K562 (cell line): ENCODE data around the gene NPEPL1. TPM values are rescaled to one million over a fixed set of nuclear protein-coding genes. Genes with fewer than 3 reads are reported as not detected.

Experiments used
- CBX1 ChIP-seq: sonication (generic); IDR thresholded peaks from 2 replicates; pipeline ENCODE4 v1.6.1; 2016; ENCODE audit warnings: antibody characterized with exemption, low read depth, mild to moderate bottlenecking
- CEBPG ChIP-seq, 3 experiments: fragments of 200-800 bp in 1 of 3; sonication (Bioruptor generic) in 1 of 3; sonication (generic) in 1 of 3; formaldehyde crosslinking in 1 of 3; IDR thresholded peaks in 2 of 3; conservative IDR thresholded peaks in 1 of 3; 2 replicates each; pipeline versions ENCODE4 v1.6.1 to v1.8.0; 2016 to 2022; ENCODE audit warnings: missing compliant biosample characterization in 2 of 3, missing genetic modification characterization in 2 of 3, mild to moderate bottlenecking in 1 of 3, missing genetic modification reagents in 1 of 3
- HLTF ChIP-seq: fragments of 450-650 bp; IDR thresholded peaks from 2 replicates; pipeline ENCODE4 v1.6.1; 2016
- JUN ChIP-seq, 2 experiments: sonication (generic) in 1 of 2; formaldehyde crosslinking in 1 of 2; IDR thresholded peaks; 2 replicates each; pipeline versions ENCODE4 v1.6.1 to v1.8.0; 2012 to 2022; ENCODE audit warnings: borderline replicate concordance in 2 of 2, mild to moderate bottlenecking in 2 of 2, improper control_type of control experiment in 1 of 2, low read depth in 1 of 2, low read length in 1 of 2, missing genetic modification reagents in 1 of 2
- MEF2D ChIP-seq: conservative IDR thresholded peaks from 2 replicates; pipeline ENCODE4 v1.6.1; 2016; ENCODE audit warnings: low read depth, missing genetic modification characterization, missing compliant biosample characterization
- MTF1 ChIP-seq: fragments of 250-450 bp; sonication (Bioruptor Pico); IDR thresholded peaks from 2 replicates; pipeline ENCODE4 v1.9.0; 2021; ENCODE audit warnings: moderate library complexity, mild to moderate bottlenecking, inconsistent platforms, borderline replicate concordance
- NFRKB ChIP-seq: fragments of 450-650 bp; IDR thresholded peaks from 2 replicates; pipeline ENCODE4 v1.6.1; 2016; ENCODE audit warnings: low read depth
- PCBP1 ChIP-seq: fragments of 200-400 bp; formaldehyde crosslinking; IDR thresholded peaks from 2 replicates; pipeline ENCODE4 v1.6.1; 2018; ENCODE audit warnings: mild to moderate bottlenecking, low read depth, low read length; ENCODE audit not compliant: poor library complexity, severe bottlenecking
- PRMT5 ChIP-seq: sonication (generic); formaldehyde crosslinking; IDR thresholded peaks from 2 replicates; pipeline ENCODE4 v1.5.0; 2020; ENCODE audit warnings: missing genetic modification reagents
- RBM15 ChIP-seq: fragments of 200-400 bp; formaldehyde crosslinking; IDR thresholded peaks from 2 replicates; pipeline ENCODE4 v1.6.1; 2018; ENCODE audit warnings: mild to moderate bottlenecking, low read length, moderate library complexity; ENCODE audit not compliant: insufficient read depth
- SREBF1 ChIP-seq: fragments of 150-350 bp; IDR thresholded peaks from 2 replicates; pipeline ENCODE4 v1.6.1; 2014; ENCODE audit warnings: antibody characterized with exemption, low read depth, low read length, borderline replicate concordance
- STAT5B ChIP-seq: fragments of 250-450 bp; sonication (Bioruptor Pico); IDR thresholded peaks from 2 replicates; pipeline ENCODE4 v1.8.0; 2021; ENCODE audit warnings: mild to moderate bottlenecking, inconsistent platforms
- TAF15 ChIP-seq: fragments of 200-400 bp; formaldehyde crosslinking; IDR thresholded peaks from 2 replicates; pipeline ENCODE4 v1.6.1; 2017; ENCODE audit warnings: mild to moderate bottlenecking, low read depth, low read length, moderate library complexity
- TEAD4 ChIP-seq, 2 experiments: sonication (generic) in 1 of 2; formaldehyde crosslinking in 1 of 2; IDR thresholded peaks; 2 replicates each; pipeline versions ENCODE4 v1.6.1 to v1.8.0; 2012 to 2022; ENCODE audit warnings: borderline replicate concordance in 1 of 2, inconsistent platforms in 1 of 2, low read length in 1 of 2, mild to moderate bottlenecking in 1 of 2, missing genetic modification reagents in 1 of 2
- ZNF224 ChIP-seq: sonication (generic); formaldehyde crosslinking; IDR thresholded peaks from 2 replicates; pipeline ENCODE4 v1.8.0; 2022; ENCODE audit warnings: mild to moderate bottlenecking, missing genetic modification reagents
- ZNF507 ChIP-seq: conservative IDR thresholded peaks from 2 replicates; pipeline ENCODE4 v1.6.1; 2017; ENCODE audit warnings: missing genetic modification characterization, missing compliant biosample characterization
- polyA plus RNA-seq, 8 experiments: library from polyadenylated mRNA; depleted of rRNA in 4 of 8; stranded (reverse) in 5 of 8; unstranded in 3 of 8; fragments of >200 nt; fragmentation: Nextera tagmentation in 2 of 8; fragmentation: Illumina TruSeq in 1 of 8; extraction: Ambion mirVana in 2 of 8; extraction: Trizol in 1 of 8; gene quantifications; 2 replicates each; pipeline versions ENCODE4 v1.2.1 to v1.2.3, GENCODE V29; 2011 to 2014; ENCODE audit warnings: inconsistent platforms in 1 of 8, missing spikeins in 1 of 8
- total RNA-seq, 7 experiments: library from RNA; depleted of rRNA in 6 of 7; stranded (reverse); fragments of >200 nt in 6 of 7; fragmentation: Illumina TruSeq in 2 of 7; extraction: Trizol in 2 of 7; gene quantifications; 2 replicates each; pipeline versions ENCODE4 v1.2.1 to v1.2.3, GENCODE V29; 2011 to 2021; ENCODE audit warnings: low replicate concordance in 1 of 7
- TF ChIP-seq, protein P1 (sequence below): IDR thresholded peaks from 3 replicates; pipeline ENCODE4 v1.6.1; 2011; ENCODE audit warnings: borderline replicate concordance, mild to moderate bottlenecking, moderate library complexity; ENCODE audit not compliant: insufficient read length; ENCODE audit errors: extremely low read depth
- TF ChIP-seq, protein P2 (sequence below): fragments of 250-450 bp; sonication (Bioruptor Pico); IDR thresholded peaks from 2 replicates; pipeline ENCODE4 v1.5.0; 2022; ENCODE audit warnings: mild to moderate bottlenecking
- TF ChIP-seq, protein P3 (sequence below), 3 experiments: IDR thresholded peaks in 2 of 3; conservative IDR thresholded peaks in 1 of 3; 2 replicates each; pipeline ENCODE4 v1.5.1; 2011 to 2012; ENCODE audit warnings: low read length in 3 of 3, mild to moderate bottlenecking in 3 of 3, control low read depth in 2 of 3, improper control_type of control experiment in 1 of 3, inconsistent platforms in 1 of 3, low read depth in 1 of 3, mixed read lengths in 1 of 3, moderate library complexity in 1 of 3; ENCODE audit not compliant: insufficient read depth in 2 of 3

Gene NPEPL1
- total and polyA plus RNA-seq, 9 of the 15 experiments (the other 6 are each of a cell fraction or from before 2014, with no cell fraction given), result 0.04 to 5.6 (median 0.94) TPM

DNA sequence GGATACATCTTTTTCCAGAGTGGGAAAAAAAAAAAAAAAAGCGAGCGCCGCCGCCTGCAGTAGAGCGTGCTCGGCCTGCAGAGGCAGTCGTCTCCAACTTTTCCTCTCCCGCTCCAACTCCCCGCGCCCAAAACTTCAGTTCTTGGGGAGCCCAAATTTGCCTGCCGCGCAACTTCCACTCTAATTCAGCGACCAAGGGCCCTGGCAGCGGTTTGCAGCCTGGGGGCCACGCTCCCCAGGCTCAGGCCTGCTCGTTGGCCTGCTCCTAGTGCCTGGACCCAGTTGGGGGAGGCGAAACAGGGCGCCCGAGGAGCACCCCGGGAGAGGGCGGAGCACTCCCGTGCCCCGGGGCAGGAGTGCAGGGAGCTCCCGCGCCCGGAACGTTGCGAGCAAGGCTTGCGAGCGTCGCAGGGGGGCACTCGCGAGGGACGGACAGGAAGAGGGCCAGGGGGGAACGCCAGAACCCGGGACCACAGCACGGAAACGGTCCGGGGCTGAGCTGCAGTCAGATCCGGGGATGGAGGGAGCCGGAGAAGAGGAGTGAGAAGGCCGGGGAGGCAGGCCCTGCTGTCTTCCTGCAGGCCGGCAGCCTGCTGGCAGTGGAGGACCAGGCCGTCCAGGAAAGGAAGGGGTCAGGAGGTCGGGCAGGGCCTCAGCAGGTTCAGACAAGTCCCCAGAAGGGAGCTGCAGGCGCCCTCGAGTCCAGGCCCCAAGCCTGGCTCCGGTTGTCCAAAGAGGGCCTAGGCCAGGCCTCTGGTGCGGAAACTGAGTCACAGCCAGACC lies 41.6 kb upstream of the NPEPL1 start, which contains the start of gene STX16 (continued):
- TF ChIP-seq TAF15 (no peak), CBX1 (peak; percentile 98), SREBF1 (peak; percentile 76; the same call in 1 of the 2 replicates), STAT5B (no peak), ZNF507 (no peak), MTF1 (CRISPR knock-in tag) (no peak), TEAD4 (IDR thresholded peaks at IDR 0.05; ENCODE audit: low read length) (peak; percentile 51; the same call in 1 of the 2 replicates), TEAD4 (CRISPR knock-in tag; IDR thresholded peaks at IDR 0.05; ENCODE audit: borderline replicate concordance) (no peak), CEBPG (CRISPR knock-in tag; IDR thresholded peaks at IDR 0.05) (no peak), CEBPG (tag; conservative IDR thresholded peaks at IDR 0.05 in 1 of 2, IDR thresholded peaks at IDR 0.05 in 1 of 2) (no peak), RBM15 (no peak), MEF2D (tag) (0 out of 2 replicates have a peak, but pooled peaks have one; percentile 51), NFRKB (peak; percentile 65; the same call in 1 of the 2 replicates), PCBP1 (peak; percentile 91), JUN (IDR thresholded peaks at IDR 0.05; ENCODE audit: borderline replicate concordance, low read depth, low read length) (peak; percentile 74), JUN (CRISPR knock-in tag; IDR thresholded peaks at IDR 0.05; ENCODE audit: borderline replicate concordance) (no peak), PRMT5 (CRISPR knock-in tag) (no peak), HLTF (peak; percentile 85), ZNF224 (CRISPR knock-in tag) (no peak)
- TF ChIP-seq, protein P1, sequence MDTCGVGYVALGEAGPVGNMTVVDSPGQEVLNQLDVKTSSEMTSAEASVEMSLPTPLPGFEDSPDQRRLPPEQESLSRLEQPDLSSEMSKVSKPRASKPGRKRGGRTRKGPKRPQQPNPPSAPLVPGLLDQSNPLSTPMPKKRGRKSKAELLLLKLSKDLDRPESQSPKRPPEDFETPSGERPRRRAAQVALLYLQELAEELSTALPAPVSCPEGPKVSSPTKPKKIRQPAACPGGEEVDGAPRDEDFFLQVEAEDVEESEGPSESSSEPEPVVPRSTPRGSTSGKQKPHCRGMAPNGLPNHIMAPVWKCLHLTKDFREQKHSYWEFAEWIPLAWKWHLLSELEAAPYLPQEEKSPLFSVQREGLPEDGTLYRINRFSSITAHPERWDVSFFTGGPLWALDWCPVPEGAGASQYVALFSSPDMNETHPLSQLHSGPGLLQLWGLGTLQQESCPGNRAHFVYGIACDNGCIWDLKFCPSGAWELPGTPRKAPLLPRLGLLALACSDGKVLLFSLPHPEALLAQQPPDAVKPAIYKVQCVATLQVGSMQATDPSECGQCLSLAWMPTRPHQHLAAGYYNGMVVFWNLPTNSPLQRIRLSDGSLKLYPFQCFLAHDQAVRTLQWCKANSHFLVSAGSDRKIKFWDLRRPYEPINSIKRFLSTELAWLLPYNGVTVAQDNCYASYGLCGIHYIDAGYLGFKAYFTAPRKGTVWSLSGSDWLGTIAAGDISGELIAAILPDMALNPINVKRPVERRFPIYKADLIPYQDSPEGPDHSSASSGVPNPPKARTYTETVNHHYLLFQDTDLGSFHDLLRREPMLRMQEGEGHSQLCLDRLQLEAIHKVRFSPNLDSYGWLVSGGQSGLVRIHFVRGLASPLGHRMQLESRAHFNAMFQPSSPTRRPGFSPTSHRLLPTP, result no peak
- TF ChIP-seq, protein P2, sequence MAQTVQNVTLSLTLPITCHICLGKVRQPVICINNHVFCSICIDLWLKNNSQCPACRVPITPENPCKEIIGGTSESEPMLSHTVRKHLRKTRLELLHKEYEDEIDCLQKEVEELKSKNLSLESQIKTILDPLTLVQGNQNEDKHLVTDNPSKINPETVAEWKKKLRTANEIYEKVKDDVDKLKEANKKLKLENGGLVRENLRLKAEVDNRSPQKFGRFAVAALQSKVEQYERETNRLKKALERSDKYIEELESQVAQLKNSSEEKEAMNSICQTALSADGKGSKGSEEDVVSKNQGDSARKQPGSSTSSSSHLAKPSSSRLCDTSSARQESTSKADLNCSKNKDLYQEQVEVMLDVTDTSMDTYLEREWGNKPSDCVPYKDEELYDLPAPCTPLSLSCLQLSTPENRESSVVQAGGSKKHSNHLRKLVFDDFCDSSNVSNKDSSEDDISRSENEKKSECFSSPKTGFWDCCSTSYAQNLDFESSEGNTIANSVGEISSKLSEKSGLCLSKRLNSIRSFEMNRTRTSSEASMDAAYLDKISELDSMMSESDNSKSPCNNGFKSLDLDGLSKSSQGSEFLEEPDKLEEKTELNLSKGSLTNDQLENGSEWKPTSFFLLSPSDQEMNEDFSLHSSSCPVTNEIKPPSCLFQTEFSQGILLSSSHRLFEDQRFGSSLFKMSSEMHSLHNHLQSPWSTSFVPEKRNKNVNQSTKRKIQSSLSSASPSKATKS (CRISPR knock-in tag), result no peak
- TF ChIP-seq, protein P3, sequence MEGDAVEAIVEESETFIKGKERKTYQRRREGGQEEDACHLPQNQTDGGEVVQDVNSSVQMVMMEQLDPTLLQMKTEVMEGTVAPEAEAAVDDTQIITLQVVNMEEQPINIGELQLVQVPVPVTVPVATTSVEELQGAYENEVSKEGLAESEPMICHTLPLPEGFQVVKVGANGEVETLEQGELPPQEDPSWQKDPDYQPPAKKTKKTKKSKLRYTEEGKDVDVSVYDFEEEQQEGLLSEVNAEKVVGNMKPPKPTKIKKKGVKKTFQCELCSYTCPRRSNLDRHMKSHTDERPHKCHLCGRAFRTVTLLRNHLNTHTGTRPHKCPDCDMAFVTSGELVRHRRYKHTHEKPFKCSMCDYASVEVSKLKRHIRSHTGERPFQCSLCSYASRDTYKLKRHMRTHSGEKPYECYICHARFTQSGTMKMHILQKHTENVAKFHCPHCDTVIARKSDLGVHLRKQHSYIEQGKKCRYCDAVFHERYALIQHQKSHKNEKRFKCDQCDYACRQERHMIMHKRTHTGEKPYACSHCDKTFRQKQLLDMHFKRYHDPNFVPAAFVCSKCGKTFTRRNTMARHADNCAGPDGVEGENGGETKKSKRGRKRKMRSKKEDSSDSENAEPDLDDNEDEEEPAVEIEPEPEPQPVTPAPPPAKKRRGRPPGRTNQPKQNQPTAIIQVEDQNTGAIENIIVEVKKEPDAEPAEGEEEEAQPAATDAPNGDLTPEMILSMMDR (IDR thresholded peaks at IDR 0.05 in 2 of 3, conservative IDR thresholded peaks at IDR 0.05 in 1 of 3; ENCODE audit: insufficient read depth in 2 of 3, low read depth in 1 of 3, low read length in 3 of 3), result peak; percentile 68 to 75 (median 73)
